CD4-positive, alpha-beta memory T cell (primary cell): ENCODE results near the gene TNFRSF21. TPM values are rescaled to one million over a fixed set of nuclear protein-coding genes. Genes with fewer than 3 reads are reported as not detected.

Experiments used
- CTCF ChIA-PET: fragments of 350-600 bp; sonication (Branson Sonifier 250); formaldehyde crosslinking; loops from one replicate; lab custom pipeline; 2021; ENCODE audit warnings: inconsistent platforms; ENCODE audit not compliant: partially characterized antibody; lab: Charles Lee
- POLR2A ChIA-PET: fragments of 350-600 bp; sonication (Branson Sonifier 250); formaldehyde crosslinking; loops from one replicate; lab custom pipeline; 2021; ENCODE audit not compliant: partially characterized antibody; lab: Charles Lee
- DNase-seq, 5 donors: peaks; one replicate each; pipeline versions ENCODE4 v3.0.0 to v3.0.0-alpha.2; 2020 to 2022; ENCODE audit warnings: mixed read lengths in 1 of 5
- H3K27ac ChIP-seq: one replicate; pipeline ENCODE4 v1.7.0; 2013; ENCODE audit warnings: low read depth, low read length
- H3K27me3 ChIP-seq: 2 replicates; pipeline ENCODE4 v1.7.0; 2013; ENCODE audit warnings: mild to moderate bottlenecking, low read length, moderate library complexity; ENCODE audit not compliant: insufficient read depth
- H3K36me3 ChIP-seq: 2 replicates; pipeline ENCODE4 v1.7.0; 2013; ENCODE audit warnings: mild to moderate bottlenecking, low read length, moderate library complexity; ENCODE audit not compliant: insufficient read depth
- H3K4me1 ChIP-seq: 2 replicates; pipeline ENCODE4 v1.7.0; 2013; ENCODE audit warnings: mild to moderate bottlenecking, low read length, moderate library complexity; ENCODE audit not compliant: insufficient read depth
- H3K4me3 ChIP-seq, 2 donors: one replicate each; pipeline ENCODE4 v1.7.0; 2013; ENCODE audit warnings: low read length in 2 of 2, mild to moderate bottlenecking in 1 of 2
- H3K9me3 ChIP-seq, 2 donors: one replicate each; pipeline ENCODE4 v1.7.0; 2013; ENCODE audit warnings: low read length in 2 of 2, control low read depth in 1 of 2; ENCODE audit not compliant: control insufficient read depth in 1 of 2
- H3K27ac Mint-ChIP-seq, 7 donors: one replicate each; pipeline ENCODE4 v1.8.0; 2020 to 2021; ENCODE audit warnings: mixed read lengths in 7 of 7, mild to moderate bottlenecking in 6 of 7, inconsistent platforms in 3 of 7, moderate library complexity in 3 of 7
- H3K27me3 Mint-ChIP-seq, 2 donors: one replicate each; pipeline ENCODE4 v1.8.0; 2020 to 2021; ENCODE audit warnings: mixed read lengths in 2 of 2
- H3K36me3 Mint-ChIP-seq, 2 donors: one replicate each; pipeline ENCODE4 v1.8.0; 2020 to 2021; ENCODE audit warnings: mixed read lengths in 2 of 2, inconsistent platforms in 1 of 2, mild to moderate bottlenecking in 1 of 2
- H3K4me1 Mint-ChIP-seq, 4 donors: one replicate each; pipeline ENCODE4 v1.8.0; 2020 to 2021; ENCODE audit warnings: mixed read lengths in 4 of 4, mild to moderate bottlenecking in 1 of 4
- H3K4me3 Mint-ChIP-seq, 8 donors: one replicate each; pipeline ENCODE4 v1.8.0; 2020 to 2021; ENCODE audit warnings: mixed read lengths in 8 of 8, mild to moderate bottlenecking in 7 of 8, moderate library complexity in 6 of 8, inconsistent platforms in 3 of 8
- H3K9me3 Mint-ChIP-seq, 8 donors: one replicate each; pipeline ENCODE4 v1.8.0; 2020 to 2021; ENCODE audit warnings: mixed read lengths in 8 of 8, mild to moderate bottlenecking in 5 of 8, inconsistent platforms in 3 of 8, moderate library complexity in 1 of 8
- intact Hi-C: fragments of 100-400 bp; cut with micrococcal nuclease; formaldehyde crosslinking; loops from one replicate; pipeline ENCODE4 v1.15.1; 2023
- polyA plus RNA-seq, 2 donors: library from polyadenylated mRNA; unstranded; fragments of 300-500 nt; fragmentation: Illumina TruSeq; gene quantifications; one replicate each; pipeline ENCODE4 v1.2.3, GENCODE V29; 2021
- total RNA-seq, 2 experiments: library from RNA; stranded (reverse); gene quantifications; one replicate each; pipeline ENCODE4 v1.2.3, GENCODE V29; 2021

TNFRSF21 gene
- total and polyA plus RNA-seq, 4 experiments from 2014 or later: 0.19 to 0.23 TPM; not detected in 2

DNA sequence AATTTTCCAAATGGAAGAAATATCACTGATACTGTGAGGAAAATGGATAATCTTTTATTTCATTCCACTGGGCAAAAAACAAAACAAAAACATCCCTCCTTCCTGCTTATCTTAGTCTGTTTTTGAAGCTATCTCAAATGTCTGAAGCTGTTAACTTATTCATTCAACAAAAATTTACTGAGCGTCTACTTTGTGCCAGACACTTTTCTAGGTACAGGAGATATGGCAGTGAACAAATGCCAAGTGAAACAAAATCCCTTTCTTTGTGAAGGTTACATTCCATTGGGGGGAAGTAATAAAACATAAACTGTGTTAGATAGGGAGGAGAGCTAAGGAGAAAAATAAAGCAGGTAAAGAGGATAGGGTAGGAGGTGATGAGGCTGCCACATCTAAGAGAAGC lies 47.5 kb downstream of the TNFRSF21 start:
- no peaks in the 10 kb centered on the region for H3K4me1 ChIP-seq
- Mint-ChIP-seq H3K9me3 (peaks cover 0 to 3% (median 0%) of the 10 kb centered on the region in 8 donors), H3K4me3 (no peak overlapping the region), H3K27me3 (peaks cover 3 to 7% of the 10 kb centered on the region in 2 donors), H3K36me3 (no peaks in the 10 kb centered on the region), H3K27ac (no peak overlapping the region), H3K4me1 (no peaks in the 10 kb centered on the region)
- intact Hi-C loops: no loop called here
- H3K27me3 ChIP-seq: no peaks in the 10 kb centered on the region
- DNase-seq: no peak
- ChIA-PET CTCF (interaction anchor here (0.7 kb wide), 1 partner anchor 14 kb away, joined by 3 read pairs; no protein-coding TSS in a partner anchor), POLR2A (no interaction called here)
- H3K27ac ChIP-seq: no peak overlapping the region
- no peaks in the 10 kb centered on the region for H3K9me3 ChIP-seq
- H3K4me3 ChIP-seq: no peak overlapping the region
- H3K36me3 ChIP-seq: no peaks in the 10 kb centered on the region

DNA sequence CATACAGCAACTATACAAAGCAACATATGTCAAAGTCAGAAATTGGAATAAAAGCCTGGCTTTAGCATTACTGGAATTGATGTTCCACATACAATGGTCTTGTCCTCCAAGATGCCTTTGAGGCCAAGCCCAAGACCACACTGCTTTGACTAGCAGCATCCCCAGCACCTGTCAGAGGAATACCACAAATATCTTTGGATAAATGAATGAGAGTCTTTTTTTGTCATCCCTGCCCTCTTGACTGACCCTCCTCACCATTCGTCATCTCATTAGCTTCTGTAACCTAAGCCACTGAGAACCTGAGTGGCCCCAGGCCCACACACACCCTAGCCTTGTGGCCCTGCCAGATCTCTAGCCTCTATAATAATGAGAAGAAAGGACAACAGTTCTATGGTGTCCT lies 48.5 kb downstream of the TNFRSF21 start:
- no peak overlapping the region for H3K27ac Mint-ChIP-seq

GRCh38 chr6:47260021-47260420 lies 49.7 kb downstream of the TNFRSF21 start:
- Mint-ChIP-seq H3K4me1 (no peaks in the 10 kb centered on the region), H3K4me3 (no peak overlapping the region), H3K27me3 (peaks cover 3% of the 10 kb centered on the region in 2 donors), H3K36me3 (no peaks in the 10 kb centered on the region), H3K9me3 (peaks cover 0 to 3% (median 0%) of the 10 kb centered on the region in 8 donors), H3K27ac (no peak overlapping the region)
- ChIA-PET POLR2A (no interaction called here), CTCF (no interaction called here)
- no peaks in the 10 kb centered on the region for H3K36me3 ChIP-seq
- H3K9me3 ChIP-seq: no peaks in the 10 kb centered on the region
- H3K27ac ChIP-seq: no peak overlapping the region
- H3K4me3 ChIP-seq: no peak overlapping the region
- H3K27me3 ChIP-seq: no peaks in the 10 kb centered on the region
- no peaks in the 10 kb centered on the region for H3K4me1 ChIP-seq
- DNase-seq: no peak
- intact Hi-C loops: no loop called here

More for the DNA sequence above, 48.5 kb downstream of the TNFRSF21 start:
- ChIA-PET CTCF (no interaction called here), POLR2A (no interaction called here)
- H3K27me3 Mint-ChIP-seq: peaks cover 3 to 5% of the 10 kb centered on the region in 2 donors
- H3K27ac ChIP-seq: no peak overlapping the region
- no peak overlapping the region for H3K4me3 ChIP-seq
- H3K27me3 ChIP-seq: no peaks in the 10 kb centered on the region
- no peaks in the 10 kb centered on the region for H3K4me1 ChIP-seq
- no peaks in the 10 kb centered on the region for H3K36me3 Mint-ChIP-seq
- peaks cover 0 to 3% (median 0%) of the 10 kb centered on the region in 8 donors for H3K9me3 Mint-ChIP-seq
- no peak overlapping the region for H3K4me3 Mint-ChIP-seq
- intact Hi-C loops: no loop called here
- no peaks in the 10 kb centered on the region for H3K4me1 Mint-ChIP-seq
- H3K36me3 ChIP-seq: no peaks in the 10 kb centered on the region
- no peak for DNase-seq
- H3K9me3 ChIP-seq: no peaks in the 10 kb centered on the region

DNA sequence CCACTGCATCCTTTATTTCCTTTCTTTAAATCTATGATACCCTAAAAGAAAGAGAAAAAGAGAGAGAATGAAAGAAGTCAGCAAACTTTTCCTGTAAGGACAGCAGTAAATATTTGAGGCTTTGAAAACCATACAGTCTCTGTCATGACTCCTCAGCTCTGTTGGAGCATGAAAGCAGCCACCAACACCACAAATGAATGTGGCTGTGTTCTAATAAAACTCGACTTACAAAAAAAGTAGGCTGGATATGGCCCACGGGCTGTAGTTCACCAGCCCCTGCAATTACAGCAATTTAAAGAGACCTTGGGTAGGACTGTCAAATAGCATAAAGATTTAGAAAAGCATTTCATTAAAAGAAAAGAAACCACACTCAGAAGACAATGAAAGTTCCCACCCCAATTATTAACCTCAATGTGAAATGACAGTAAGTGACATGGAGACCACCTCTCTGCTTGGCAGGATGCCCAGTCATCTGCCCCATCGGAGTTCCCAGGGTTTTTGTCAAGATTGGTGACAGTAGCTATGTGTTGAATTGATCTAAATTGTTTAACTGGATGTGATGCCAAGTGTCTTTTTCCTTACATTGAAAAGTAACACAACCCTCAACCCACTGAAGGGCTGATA lies 50.9 kb downstream of the TNFRSF21 start:
- ChIA-PET POLR2A (no interaction called here), CTCF (no interaction called here)
- no peak overlapping the region for H3K4me3 Mint-ChIP-seq
- H3K36me3 Mint-ChIP-seq: no peaks in the 10 kb centered on the region
- peaks cover 0 to 3% (median 0%) of the 10 kb centered on the region in 8 donors for H3K9me3 Mint-ChIP-seq
- Histone ChIP-seq H3K27ac (no peak overlapping the region), H3K27me3 (no peaks in the 10 kb centered on the region), H3K36me3 (no peaks in the 10 kb centered on the region), H3K9me3 (no peaks in the 10 kb centered on the region), H3K4me3 (no peak overlapping the region), H3K4me1 (no peaks in the 10 kb centered on the region)
- DNase-seq: no peak
- H3K27ac Mint-ChIP-seq: no peak overlapping the region
- H3K4me1 Mint-ChIP-seq: no peaks in the 10 kb centered on the region
- H3K27me3 Mint-ChIP-seq: peaks cover 3% of the 10 kb centered on the region in 2 donors
- intact Hi-C loops: no loop called here

GRCh38 chr6:47256981-47257730 lies 52.5 kb downstream of the TNFRSF21 start:
- H3K36me3 ChIP-seq: no peaks in the 10 kb centered on the region
- no peak overlapping the region for H3K27ac Mint-ChIP-seq
- no peaks in the 10 kb centered on the region for H3K4me1 Mint-ChIP-seq
- no peaks in the 10 kb centered on the region for H3K27me3 ChIP-seq
- H3K27ac ChIP-seq: no peak overlapping the region
- DNase-seq: no peak
- H3K4me3 ChIP-seq: no peak overlapping the region
- no peaks in the 10 kb centered on the region for H3K4me1 ChIP-seq
- H3K27me3 Mint-ChIP-seq: peaks cover 0 to 3% of the 10 kb centered on the region in 2 donors
- no peaks in the 10 kb centered on the region for H3K36me3 Mint-ChIP-seq
- no peaks in the 10 kb centered on the region for H3K9me3 ChIP-seq
- intact Hi-C loops: no loop called here
- POLR2A ChIA-PET: no interaction called here
- H3K9me3 Mint-ChIP-seq: peaks cover 0 to 3% (median 0%) of the 10 kb centered on the region in 8 donors
- H3K4me3 Mint-ChIP-seq: no peak overlapping the region
- CTCF ChIA-PET: no interaction called here

GRCh38 chr6:47256361-47256760 lies 53.3 kb downstream of the TNFRSF21 start:
- Histone ChIP-seq H3K36me3 (no peaks in the 10 kb centered on the region), H3K4me1 (no peaks in the 10 kb centered on the region), H3K27me3 (no peaks in the 10 kb centered on the region), H3K4me3 (no peak overlapping the region), H3K27ac (no peak overlapping the region), H3K9me3 (no peaks in the 10 kb centered on the region)
- intact Hi-C loops: no loop called here
- H3K36me3 Mint-ChIP-seq: no peaks in the 10 kb centered on the region
- H3K4me1 Mint-ChIP-seq: no peaks in the 10 kb centered on the region
- ChIA-PET CTCF (no interaction called here), POLR2A (no interaction called here)
- no peak for DNase-seq
- H3K27ac Mint-ChIP-seq: no peak overlapping the region
- no peak overlapping the region for H3K4me3 Mint-ChIP-seq
- H3K9me3 Mint-ChIP-seq: peaks cover 0 to 3% (median 0%) of the 10 kb centered on the region in 8 donors
- H3K27me3 Mint-ChIP-seq: peaks cover 0 to 3% of the 10 kb centered on the region in 2 donors

DNA sequence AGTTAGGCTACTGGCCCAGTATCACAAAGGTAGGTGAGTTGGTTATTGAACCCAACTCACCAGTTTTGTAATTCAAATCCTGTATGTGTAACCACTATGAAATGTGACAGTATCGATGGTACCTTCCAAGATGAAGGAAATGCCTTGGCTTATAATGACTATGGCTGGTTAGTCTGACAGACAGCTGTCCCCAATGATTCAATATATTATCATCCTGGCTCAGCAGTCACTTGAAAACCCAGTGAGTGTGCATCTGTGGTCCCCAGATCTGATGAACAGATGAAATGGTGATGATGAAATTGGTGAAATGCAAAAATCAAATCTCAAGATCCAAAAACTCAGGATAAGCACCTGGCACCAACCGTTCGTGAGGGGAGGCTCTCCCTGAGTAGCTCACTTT lies 54.8 kb downstream of the TNFRSF21 start:
- no peaks in the 10 kb centered on the region for H3K36me3 ChIP-seq
- peaks cover 0 to 1% of the 10 kb centered on the region in 2 donors for H3K27me3 Mint-ChIP-seq
- H3K27ac ChIP-seq: no peak overlapping the region
- H3K9me3 Mint-ChIP-seq: peaks cover 0 to 3% (median 0%) of the 10 kb centered on the region in 8 donors
- no peak overlapping the region for H3K4me3 Mint-ChIP-seq
- H3K27me3 ChIP-seq: no peaks in the 10 kb centered on the region
- H3K4me3 ChIP-seq: no peak overlapping the region
- CTCF ChIA-PET: no interaction called here
- no peak overlapping the region for H3K27ac Mint-ChIP-seq
- no peaks in the 10 kb centered on the region for H3K4me1 ChIP-seq
- no peaks in the 10 kb centered on the region for H3K4me1 Mint-ChIP-seq
- intact Hi-C loops: no loop called here
- POLR2A ChIA-PET: no interaction called here
- DNase-seq: no peak
- H3K36me3 Mint-ChIP-seq: no peaks in the 10 kb centered on the region
- no peaks in the 10 kb centered on the region for H3K9me3 ChIP-seq
